Dermis blood vessel endothelial cell (primary cell): ENCODE data around the gene LEMD1. TPM values are rescaled to one million over a fixed set of nuclear protein-coding genes. Genes with fewer than 3 reads are reported as not detected.
"Not testable (repeated sequence)": the region's sequence is repeated elsewhere in the genome, so short reads cannot be mapped to it uniquely, and the experiment has no call there.

ENCODE experiments used
- DNase-seq: peaks from one replicate; pipeline ENCODE4 v3.0.0; 2010
- total RNA-seq: library from RNA; depleted of rRNA; stranded (reverse); fragments of >200 nt; gene quantifications from 2 replicates; pipeline ENCODE4 v1.2.3, GENCODE V29; 2014

The LEMD1 gene
- total RNA-seq, 1 donor from 2014 or later, result not detected

GRCh38 chr1:205429762-205430695, 8.2 kb upstream of the LEMD1 start:
- no peak for DNase-seq

- DNase-seq, result no peak
These were observed 3.2 kb upstream of the LEMD1 start for GRCh38 chr1:205424901-205425600.

- DNase-seq, result no peak
These were observed 2.1 kb upstream of the LEMD1 start for GRCh38 chr1:205423814-205424399.

GRCh38 chr1:205422993-205423642, 1.3 kb upstream of the LEMD1 start:
- no peak for DNase-seq

DNA sequence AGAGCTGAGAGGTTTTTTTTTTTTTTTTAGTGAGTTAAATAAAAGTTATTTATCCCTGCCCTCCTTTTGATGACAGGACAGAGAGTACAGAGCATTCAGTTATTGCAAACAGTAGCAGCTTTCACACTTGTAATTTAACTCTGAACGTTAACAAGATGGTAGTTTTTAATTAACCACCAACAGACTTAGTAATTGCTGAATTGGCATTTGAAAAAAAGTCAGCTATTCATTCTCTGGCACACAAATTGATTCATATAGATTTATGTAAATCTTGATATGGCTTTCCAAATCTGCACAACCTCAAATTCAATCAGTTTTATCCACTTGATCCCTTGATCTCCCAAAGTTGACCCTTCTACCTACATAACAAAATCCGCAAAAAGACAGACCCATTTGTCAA, 918 bp downstream of the LEMD1 start:
- DNase-seq, result no peak

DNA sequence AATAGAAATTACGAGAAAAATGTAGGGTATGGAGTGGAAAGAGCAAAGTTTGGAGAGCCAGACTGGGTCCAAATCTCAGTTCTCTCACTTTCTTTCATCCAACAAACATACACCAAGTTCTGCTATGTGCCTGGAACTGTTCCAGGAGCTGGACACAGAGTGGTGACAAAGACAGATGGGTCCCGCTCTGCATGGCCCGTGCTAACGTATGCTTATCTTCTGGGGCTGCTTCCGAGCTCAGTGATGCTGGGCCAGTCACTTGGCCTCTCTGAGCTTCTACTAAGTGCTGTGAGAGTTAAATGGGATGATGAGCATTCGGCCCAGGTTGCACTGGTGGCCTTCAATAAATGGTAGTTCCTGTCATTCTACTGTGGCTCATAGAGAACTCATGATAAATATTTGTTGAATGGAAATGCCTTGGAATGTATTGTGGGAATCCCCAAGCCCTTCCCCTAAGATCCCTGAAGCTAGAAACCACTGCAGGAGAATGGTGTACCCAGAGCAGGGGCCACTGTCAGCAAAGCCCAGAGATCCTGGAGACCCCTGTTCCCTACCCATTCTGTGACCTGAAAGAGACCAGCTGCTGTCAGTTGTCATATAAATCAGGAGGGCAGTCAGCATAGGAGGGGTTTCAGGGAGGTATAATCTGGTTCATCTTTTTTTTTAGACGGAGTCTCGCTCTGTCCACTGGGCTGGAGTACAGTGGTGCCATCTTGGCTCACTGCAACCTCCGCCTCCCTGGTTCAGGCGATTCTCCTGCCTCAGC, 3.8 kb downstream of the LEMD1 start:
- DNase-seq, result no peak

DNA sequence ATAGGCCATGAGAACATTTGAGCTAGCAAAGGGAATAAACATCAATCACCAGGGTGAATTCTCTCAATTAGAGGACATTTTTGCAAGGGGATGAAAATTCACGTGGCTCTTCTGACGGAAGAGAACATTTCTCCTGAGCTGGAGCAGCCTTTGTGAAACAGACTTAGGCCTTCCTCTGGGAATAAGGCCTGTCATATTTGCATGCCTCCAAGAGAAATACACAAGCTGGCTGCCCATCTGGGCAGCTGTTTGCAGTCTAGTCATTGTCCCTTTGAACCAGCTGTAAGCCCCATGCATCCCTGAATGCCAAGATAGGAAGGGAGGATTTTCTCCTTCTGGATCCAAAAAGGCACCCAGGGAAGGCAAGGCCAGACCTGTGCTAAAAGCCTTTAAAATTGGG, 5.5 kb downstream of the LEMD1 start:
- no peak for DNase-seq

DNA sequence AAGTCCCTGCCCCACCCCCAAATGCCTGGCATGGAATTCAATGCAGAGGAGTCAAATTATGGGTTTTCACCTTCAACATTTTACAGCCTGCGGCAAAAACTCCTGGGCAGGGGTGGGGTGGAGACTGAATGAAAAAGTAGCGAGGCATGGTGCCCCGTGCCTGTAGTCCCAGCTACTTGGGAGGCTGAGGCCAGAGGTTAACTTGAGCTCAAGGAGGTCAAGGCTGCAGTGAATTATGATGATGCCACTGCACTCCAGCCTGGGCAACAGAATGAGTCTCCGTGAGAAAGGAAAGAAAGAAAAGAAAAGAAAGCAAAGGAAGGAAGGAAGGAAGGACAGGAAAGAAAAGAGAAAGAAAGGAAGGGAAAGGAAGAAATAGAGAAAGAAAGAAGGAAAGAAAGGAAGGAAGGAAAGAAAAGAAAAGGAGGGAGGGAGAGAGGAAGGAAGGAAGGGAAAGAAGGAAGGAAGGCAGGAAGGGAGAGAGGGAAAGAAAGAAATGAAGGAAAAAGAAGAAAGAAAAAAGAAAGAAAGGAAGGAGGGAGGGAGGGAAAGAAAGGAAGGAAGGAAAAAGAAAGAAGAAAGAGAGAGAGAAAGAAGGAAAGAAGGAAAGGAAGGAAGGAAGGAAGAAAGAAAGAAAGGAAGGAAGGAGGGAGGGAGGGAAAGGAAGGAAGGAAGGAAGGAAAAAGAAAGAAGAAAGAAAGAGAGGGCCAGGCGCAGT, 11.1 kb downstream of the LEMD1 start:
- DNase-seq, result no peak

DNA sequence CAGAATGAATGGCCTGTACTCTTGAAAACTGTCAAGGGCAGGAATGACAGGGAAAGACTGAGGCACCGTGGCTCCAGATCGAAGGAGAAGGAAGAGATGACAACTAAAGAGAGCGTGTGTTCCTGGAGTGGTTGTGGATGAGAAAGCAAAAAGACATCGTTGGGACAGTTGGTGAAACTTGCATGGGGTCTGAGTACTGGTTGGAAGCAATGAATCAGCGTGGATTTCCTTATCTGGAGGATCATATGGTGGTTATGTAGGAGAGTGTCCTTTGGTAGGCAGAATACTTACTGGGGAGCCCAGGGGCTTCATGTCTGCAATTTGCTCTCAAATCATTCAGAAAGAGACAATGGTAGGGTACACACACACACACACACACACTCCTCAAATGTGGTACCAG, 13.9 kb downstream of the LEMD1 start:
- DNase-seq, result no peak

DNA sequence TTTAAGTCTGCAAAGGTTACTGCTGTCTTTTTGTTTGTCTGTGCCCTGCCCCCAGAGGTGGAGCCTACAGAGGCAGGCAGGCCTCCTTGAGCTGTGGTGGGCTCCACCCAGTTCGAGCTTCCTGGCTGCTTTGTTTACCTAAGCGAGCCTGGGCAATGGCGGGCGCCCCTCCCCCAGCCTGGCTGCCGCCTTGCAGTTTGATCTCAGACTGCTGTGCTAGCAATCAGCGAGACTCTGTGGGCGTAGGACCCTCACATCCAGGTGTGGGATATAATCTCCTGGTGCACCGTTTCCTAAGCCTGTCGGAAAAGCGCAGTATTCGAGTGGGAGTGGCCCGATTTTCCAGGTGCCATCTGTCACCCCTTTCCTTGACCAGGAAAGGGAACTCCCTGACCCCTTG, 15.6 kb downstream of the LEMD1 start:
- DNase-seq, result not testable (repeated sequence)

- DNase-seq, result not testable (repeated sequence)
These were observed 17.4 kb downstream of the LEMD1 start for GRCh38 chr1:205404484-205404883.

DNA sequence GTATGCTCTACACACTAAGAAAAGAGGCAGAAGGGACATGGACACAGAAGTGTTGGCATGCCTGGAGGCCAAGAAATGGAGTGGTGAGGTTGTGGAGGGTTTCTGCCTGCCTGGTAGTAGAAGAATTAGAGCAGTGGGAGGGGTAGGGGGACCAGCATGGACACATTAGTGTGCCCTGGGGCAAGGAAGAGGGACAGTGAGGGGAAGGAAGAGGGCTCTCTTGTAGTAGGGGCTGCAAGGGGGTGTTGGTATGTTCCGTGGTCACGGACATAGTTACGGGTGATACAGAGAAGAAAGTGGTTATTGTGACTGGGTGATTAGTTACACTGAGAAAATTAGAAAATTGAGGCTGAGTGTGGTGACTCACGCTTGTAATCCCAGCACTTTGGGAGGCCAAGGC, 23.3 kb downstream of the LEMD1 start:
- no peak for DNase-seq

DNA sequence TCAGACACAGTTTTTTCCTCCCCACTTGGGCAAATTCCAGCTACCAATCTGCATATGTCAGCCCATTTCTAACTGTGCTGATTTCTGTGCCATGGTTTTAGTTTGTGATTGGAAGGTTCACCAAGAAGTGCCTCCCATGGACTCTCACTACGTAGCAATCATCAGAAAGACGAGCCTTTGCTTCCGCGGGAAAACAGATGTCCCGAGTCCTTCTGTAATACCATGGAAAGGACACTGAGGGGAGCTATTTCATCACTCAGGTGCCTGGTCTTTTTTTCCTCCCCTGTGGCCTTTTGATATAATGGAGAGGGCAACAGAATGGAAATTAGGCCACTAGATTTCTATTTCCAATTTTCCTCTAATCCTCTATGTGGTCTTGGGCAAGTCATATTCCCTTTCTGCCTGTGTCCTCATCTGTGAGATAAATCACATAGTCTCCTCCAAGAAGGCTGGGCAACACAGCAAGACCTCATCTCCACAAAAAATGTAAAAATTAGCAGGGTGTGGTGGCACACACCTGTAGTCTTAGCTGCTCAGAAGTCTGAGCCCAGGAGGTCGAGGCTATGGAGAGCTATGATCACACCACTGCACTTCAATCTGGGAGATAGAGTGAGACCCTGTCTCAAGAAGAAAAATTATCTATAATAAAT, 24.8 kb downstream of the LEMD1 start:
- DNase-seq, result peak; percentile 72

DNA sequence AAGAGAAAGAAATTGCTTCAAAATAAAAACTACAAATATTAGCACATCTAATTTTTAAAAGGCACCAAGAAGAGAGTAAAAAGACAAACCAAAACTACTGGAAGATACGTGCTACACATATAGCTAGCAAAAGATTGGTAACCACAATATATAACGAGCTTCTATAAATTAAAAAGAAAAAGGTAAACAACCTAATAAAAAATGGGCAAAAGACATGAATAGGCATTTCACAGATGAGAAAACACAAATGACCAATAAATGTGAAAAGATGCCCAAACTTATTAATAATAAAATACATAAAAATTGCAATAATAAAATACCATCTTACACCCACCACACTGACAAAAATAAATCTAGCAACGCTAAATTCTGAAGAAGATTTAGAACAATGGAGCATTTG, 26.2 kb downstream of the LEMD1 start:
- no peak for DNase-seq

GRCh38 chr1:205392650-205393049, 29.2 kb downstream of the LEMD1 start:
- DNase-seq, result no peak

DNA sequence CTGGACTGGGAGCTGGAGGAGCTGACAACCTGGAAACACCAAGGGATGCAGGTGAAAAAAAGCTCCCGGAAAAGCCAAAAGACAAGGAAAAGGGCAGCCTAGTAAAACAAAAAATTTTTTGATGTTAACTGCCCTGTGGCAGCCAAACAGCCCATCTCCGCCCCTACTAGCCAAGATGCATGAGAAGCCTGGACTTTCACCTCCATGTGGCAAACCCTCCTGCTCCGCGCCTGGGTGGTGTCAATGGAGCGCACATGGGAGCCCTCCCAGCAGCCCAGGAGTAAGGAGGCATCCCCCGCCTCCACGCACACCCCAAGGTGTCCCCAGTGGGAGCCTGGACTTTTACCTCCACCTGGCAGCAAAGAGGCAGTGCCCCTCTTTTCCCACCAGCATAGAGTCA, 30.5 kb downstream of the LEMD1 start:
- DNase-seq, result no peak

GRCh38 chr1:205387845-205388244, 34.0 kb downstream of the LEMD1 start:
- no peak for DNase-seq

DNA sequence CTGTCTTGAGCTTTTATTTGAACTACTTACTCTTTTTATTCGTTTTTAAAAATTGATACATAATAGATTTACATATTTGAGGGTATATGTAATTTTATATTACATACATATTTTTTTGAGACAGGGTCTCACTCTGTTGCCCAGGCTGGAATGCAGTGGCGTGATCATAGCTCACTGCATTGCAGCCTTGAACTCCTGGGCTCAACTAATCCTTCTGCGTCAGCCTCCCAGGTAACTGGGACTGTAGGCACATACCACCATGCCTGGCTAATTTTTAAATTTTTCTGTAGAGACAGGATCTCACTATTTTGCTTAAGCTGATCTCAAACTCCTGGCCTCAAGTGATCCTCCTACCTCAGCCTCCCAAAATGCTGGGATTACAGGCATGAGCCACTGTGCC, 38.9 kb downstream of the LEMD1 start:
- not testable (repeated sequence) for DNase-seq

GRCh38 chr1:205382561-205382960, 39.3 kb downstream of the LEMD1 start:
- DNase-seq, result no peak

- no peak for DNase-seq
These were observed 40.6 kb downstream of the LEMD1 start for GRCh38 chr1:205381305-205381704.

DNA sequence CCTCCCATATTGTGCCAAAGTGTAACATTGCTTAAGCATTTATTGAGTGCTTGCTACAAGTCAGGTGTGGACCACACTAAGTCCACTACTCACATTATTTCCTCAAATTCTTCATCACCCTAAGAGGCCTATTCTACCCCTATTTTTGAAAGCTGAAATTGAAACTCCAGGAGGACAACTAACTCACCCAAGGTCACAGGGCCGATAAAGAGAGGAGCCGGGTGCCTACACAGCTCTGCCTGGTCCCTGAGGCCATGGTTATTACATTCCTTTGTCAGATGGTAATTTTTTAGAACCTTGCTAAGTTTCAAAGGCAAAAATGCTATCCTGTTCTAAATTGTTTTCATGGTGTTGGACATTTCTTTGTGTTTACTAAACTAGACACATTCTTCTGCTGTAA, 41.0 kb downstream of the LEMD1 start:
- no peak for DNase-seq
